OCI-LY3 (cell line): ENCODE data around the gene GPR132.
A peak's percentile ranks its signal among the peaks of the same experiment; 100 is the strongest.
"Not testable (repeated sequence)": the region's sequence is repeated elsewhere in the genome, so short reads cannot be mapped to it uniquely, and the experiment has no call there.

ENCODE experiments used
- H2AFZ ChIP-seq: fragments of 200-600, 300-600 bp; shearing (Covaris generic); 2 replicates; pipeline ENCODE4 v1.6.0; 2014; ENCODE audit warnings: antibody characterized with exemption, low read depth, low read length
- H3K27ac ChIP-seq: fragments of 200-600, 300-600 bp; sonication (generic); 2 replicates; pipeline ENCODE4 v1.5.1; 2014; ENCODE audit warnings: mild to moderate bottlenecking, low read length, moderate library complexity, mixed read lengths
- H3K27me3 ChIP-seq: fragments of 200-600, 300-600 bp; sonication (generic); 2 replicates; pipeline ENCODE4 v1.6.1; 2014; ENCODE audit warnings: low read depth, low read length, mixed read lengths
- H3K36me3 ChIP-seq: fragments of 200-600, 300-600 bp; sonication (generic); replicated peaks from 2 replicates; pipeline ENCODE3; 2014; ENCODE audit warnings: low read depth, low read length, mixed read lengths
- H3K4me1 ChIP-seq: fragments of 300-600, 200-600 bp; sonication (generic); 2 replicates; pipeline ENCODE4 v1.6.1; 2014; ENCODE audit warnings: low read length, mixed read lengths
- H3K4me2 ChIP-seq: fragments of 200-600, 300-600 bp; sonication (generic); 2 replicates; pipeline ENCODE4 v1.6.1; 2014; ENCODE audit warnings: low read length, mixed read lengths
- H3K4me3 ChIP-seq: fragments of 300-600, 200-600 bp; sonication (generic); 2 replicates; pipeline ENCODE4 v1.5.1; 2014; ENCODE audit warnings: antibody characterized with exemption, mild to moderate bottlenecking, low read length, moderate library complexity
- H3K79me2 ChIP-seq: fragments of 300-600, 200-600 bp; shearing (Covaris generic); 2 replicates; pipeline ENCODE4 v1.6.1; 2014; ENCODE audit warnings: mild to moderate bottlenecking, low read length, mixed read lengths
- H3K9ac ChIP-seq: fragments of 300-600, 200-600 bp; shearing (Covaris generic); 2 replicates; pipeline ENCODE4 v1.6.0; 2014; ENCODE audit warnings: mild to moderate bottlenecking, low read length, moderate library complexity
- H3K9me3 ChIP-seq: fragments of 200-600, 300-600 bp; shearing (Covaris generic); 2 replicates; pipeline ENCODE4 v1.6.1; 2014; ENCODE audit warnings: low read length, mixed read lengths; ENCODE audit not compliant: insufficient read depth
- H4K20me1 ChIP-seq: fragments of 200-600, 300-600 bp; sonication (generic); 2 replicates; pipeline ENCODE4 v1.6.1; 2016; ENCODE audit warnings: low read length, mixed read lengths; ENCODE audit not compliant: insufficient read depth
- EZH2phosphoT487 ChIP-seq: fragments of 200-600 bp; shearing (Covaris generic); IDR thresholded peaks from 2 replicates; pipeline ENCODE4 v1.6.1; 2018; ENCODE audit warnings: antibody characterized with exemption, mixed run types, low read depth
- TF ChIP-seq, protein P1 (sequence below): fragments of 200-600, 300-600 bp; sonication (generic); IDR thresholded peaks from 2 replicates; pipeline ENCODE4 v1.5.1; 2014; ENCODE audit warnings: antibody characterized with exemption, low read length, low read depth

GPR132 gene

GRCh38 chr14:105029402-105029801 lies 35.8 kb downstream of the GPR132 start:
- Histone ChIP-seq H3K4me2 (no peak overlapping the region), H3K27me3 (no peaks in the 10 kb centered on the region), H3K9ac (no peak overlapping the region), H3K27ac (no peak overlapping the region), H2AFZ (no peak overlapping the region), H4K20me1 (no peaks in the 10 kb centered on the region), H3K79me2 (no peaks in the 10 kb centered on the region), H3K4me1 (peaks cover 28% of the 10 kb centered on the region), H3K4me3 (no peak overlapping the region), H3K9me3 (no peaks in the 10 kb centered on the region), H3K36me3 (no peaks in the 10 kb centered on the region)
- TF ChIP-seq, protein P1, sequence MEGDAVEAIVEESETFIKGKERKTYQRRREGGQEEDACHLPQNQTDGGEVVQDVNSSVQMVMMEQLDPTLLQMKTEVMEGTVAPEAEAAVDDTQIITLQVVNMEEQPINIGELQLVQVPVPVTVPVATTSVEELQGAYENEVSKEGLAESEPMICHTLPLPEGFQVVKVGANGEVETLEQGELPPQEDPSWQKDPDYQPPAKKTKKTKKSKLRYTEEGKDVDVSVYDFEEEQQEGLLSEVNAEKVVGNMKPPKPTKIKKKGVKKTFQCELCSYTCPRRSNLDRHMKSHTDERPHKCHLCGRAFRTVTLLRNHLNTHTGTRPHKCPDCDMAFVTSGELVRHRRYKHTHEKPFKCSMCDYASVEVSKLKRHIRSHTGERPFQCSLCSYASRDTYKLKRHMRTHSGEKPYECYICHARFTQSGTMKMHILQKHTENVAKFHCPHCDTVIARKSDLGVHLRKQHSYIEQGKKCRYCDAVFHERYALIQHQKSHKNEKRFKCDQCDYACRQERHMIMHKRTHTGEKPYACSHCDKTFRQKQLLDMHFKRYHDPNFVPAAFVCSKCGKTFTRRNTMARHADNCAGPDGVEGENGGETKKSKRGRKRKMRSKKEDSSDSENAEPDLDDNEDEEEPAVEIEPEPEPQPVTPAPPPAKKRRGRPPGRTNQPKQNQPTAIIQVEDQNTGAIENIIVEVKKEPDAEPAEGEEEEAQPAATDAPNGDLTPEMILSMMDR, result no peak

- H2AFZ ChIP-seq, result no peak overlapping the region
- peaks cover 36% of the 10 kb centered on the region for H3K4me1 ChIP-seq
- no peak overlapping the region for H3K27ac ChIP-seq
- H3K4me2 ChIP-seq, result no peak overlapping the region
- H3K9ac ChIP-seq, result no peak overlapping the region
- no peaks in the 10 kb centered on the region for H3K27me3 ChIP-seq
- TF ChIP-seq, protein P1, result no peak
- TF ChIP-seq EZH2phosphoT487, result no peak
- H3K79me2 ChIP-seq, result no peaks in the 10 kb centered on the region; the same call in 1 of the 2 replicates
- H3K4me3 ChIP-seq, result no peak overlapping the region
- no peaks in the 10 kb centered on the region for H3K9me3 ChIP-seq
- no peaks in the 10 kb centered on the region for H3K36me3 ChIP-seq
- H4K20me1 ChIP-seq, result no peaks in the 10 kb centered on the region
Measured at GRCh38 chr14:105028251-105028927, 36.8 kb downstream of the GPR132 start.

DNA sequence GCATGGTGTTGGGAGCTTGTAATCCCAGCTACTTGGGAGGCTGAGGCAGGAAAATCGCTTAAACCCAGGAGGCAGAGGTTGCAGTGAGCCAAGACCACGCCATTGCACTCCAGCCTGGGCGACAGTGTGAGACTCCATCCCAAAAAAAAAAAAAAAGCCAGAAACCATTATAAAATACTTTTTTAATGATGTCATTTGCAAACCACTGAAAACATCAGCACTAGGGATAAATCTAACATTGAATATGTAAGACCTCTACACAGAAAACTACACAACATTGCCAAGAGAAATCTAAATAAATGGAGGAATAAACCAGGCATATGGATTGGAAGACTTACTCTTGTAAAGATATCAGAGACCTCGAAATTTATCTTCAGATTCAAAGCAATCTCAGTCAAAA lies 37.5 kb downstream of the GPR132 start:
- H2AFZ ChIP-seq, H3K9ac ChIP-seq: not testable (repeated sequence)
- peaks cover 36% of the 10 kb centered on the region for H3K4me1 ChIP-seq

DNA sequence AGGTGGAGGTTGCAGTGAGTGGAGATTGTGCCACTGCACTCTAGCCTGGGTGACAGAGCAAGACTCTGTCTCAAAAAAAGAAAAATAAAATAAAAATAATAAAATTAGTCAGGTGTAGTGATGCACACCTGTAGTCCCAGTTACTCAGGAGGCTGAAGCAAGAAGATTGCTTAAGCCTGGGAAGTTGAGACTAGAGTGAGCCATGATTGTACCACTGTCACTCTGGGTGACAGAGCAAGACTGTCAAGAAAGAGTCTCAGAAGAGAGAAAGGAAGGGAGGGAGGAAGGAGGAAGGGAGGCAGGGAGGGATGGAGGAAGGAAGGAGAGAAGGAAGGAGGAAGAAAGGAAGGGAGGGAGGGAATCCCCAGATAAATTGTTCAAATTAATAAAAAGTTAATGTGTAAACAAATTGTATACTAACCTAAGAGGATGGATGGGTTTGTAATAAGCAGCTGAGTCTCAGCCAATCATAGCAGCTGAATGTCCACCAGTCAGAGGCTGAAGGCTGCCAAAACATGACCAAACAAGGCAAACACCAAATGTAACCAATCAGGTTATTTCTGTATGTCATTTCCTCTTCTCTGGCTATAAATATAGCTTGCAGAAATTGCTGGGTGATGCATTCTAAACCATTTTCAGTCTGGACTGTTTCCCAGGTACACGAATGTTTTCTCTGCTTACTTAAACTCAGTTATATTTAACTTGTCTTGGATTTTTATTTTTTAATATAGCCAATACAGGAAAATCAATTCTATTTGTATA lies 38.2 kb downstream of the GPR132 start:
- Histone ChIP-seq H3K79me2 (peaks cover 8% of the 10 kb centered on the region), H3K4me2 (no peak overlapping the region), H3K27me3 (no peaks in the 10 kb centered on the region), H3K27ac (peak overlapping the region; percentile 89), H3K4me3 (no peak overlapping the region), H3K36me3 (no peaks in the 10 kb centered on the region), H3K9ac (no peak overlapping the region), H3K9me3 (no peaks in the 10 kb centered on the region), H2AFZ (no peak overlapping the region), H4K20me1 (no peaks in the 10 kb centered on the region), H3K4me1 (peaks cover 42% of the 10 kb centered on the region)
- TF ChIP-seq, protein P1, result no peak
- TF ChIP-seq EZH2phosphoT487, result no peak

More for the DNA sequence above, 37.5 kb downstream of the GPR132 start:
- not testable (repeated sequence) for H4K20me1 ChIP-seq, H3K9me3 ChIP-seq, H3K36me3 ChIP-seq, H3K4me2 ChIP-seq, H3K4me3 ChIP-seq, H3K27me3 ChIP-seq, H3K27ac ChIP-seq, H3K79me2 ChIP-seq
